Mesenteric fat pad (tissue), 1 donor: ENCODE data around the gene TMEM41A. TPM values are rescaled to one million over a fixed set of nuclear protein-coding genes. Genes with fewer than 3 reads are reported as not detected.

Source experiments
- DNase-seq: peaks from one replicate; pipeline ENCODE4 v3.0.0-alpha.2; 2020; ENCODE audit warnings: low spot score
- long read RNA-seq: library from polyadenylated mRNA; unstranded; transcript quantifications from one replicate; pipeline ENCODE4 v2.0.0, GENCODE V29; 2020
- total RNA-seq: library from RNA; stranded (reverse); fragmentation: NEBNext Ultra II Directional; extraction: Animal tissue kit (Norgen Biotek cat#: 25700); gene quantifications from one replicate; pipeline ENCODE4 v1.2.1, GENCODE V29; 2021
- donor health status: DM: yes; HTN: yes; CAD: no.

TMEM41A gene
- total RNA-seq = 17.9 TPM
- long read RNA-seq, transcript TMEM41A-203 (5 exons, 2,827 nt) = major isoform, 61 of 68 reads
- long read RNA-seq, partial matches to known transcripts = 2 of 68 reads
- long read RNA-seq, other reads (novel, unspliced or antisense) = 5 of 68 reads

DNA sequence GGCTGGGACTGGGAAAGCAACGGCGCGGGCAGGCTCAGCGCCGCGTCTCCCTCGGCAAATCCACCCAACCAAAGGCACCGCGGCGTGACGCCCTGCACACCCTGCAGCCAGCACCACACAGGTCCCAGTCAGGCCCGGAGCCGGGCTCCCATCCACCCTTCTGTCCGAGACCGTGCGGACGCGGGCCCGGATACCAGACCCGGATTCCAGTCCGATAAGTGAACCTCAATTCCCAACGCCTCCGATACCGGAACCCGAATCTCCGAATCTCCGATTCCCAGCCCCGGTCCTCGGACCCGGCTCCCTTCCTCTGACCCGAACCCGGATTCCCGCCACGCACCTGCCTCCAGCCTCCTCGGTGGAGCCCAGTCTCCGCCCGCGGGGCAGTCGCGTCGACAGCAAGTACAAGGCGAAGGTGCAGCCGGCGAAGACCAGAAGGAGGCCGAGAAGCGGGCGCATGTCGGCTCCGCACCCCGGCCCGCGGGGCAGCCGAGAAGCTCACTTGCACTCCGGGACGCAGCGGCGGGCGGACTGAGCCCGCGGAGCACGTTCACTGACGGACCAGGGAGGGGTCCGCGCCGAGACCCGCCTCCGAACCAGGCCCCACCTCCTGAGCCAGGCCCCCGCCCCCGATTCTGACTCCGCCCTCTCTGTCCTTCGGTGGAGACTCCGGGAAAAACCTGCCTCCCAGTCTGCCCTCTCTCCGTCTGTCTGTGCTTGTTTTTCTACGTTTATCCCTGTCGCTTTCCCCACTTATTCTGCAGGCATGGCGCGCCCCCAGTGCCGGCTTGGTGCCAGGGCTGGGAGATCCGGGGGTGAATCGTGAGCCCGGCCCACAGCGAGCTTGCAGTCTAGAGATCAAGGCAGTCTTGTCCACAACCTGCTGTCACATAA, at the start of gene TMEM41A:
Gene TMEM41A, minus strand, starts transcription at position 533 of the 894 bp plus-strand sequence. Its CDS starts 74 bp downstream, at position 459.
- peak; percentile 98 for DNase-seq

DNA sequence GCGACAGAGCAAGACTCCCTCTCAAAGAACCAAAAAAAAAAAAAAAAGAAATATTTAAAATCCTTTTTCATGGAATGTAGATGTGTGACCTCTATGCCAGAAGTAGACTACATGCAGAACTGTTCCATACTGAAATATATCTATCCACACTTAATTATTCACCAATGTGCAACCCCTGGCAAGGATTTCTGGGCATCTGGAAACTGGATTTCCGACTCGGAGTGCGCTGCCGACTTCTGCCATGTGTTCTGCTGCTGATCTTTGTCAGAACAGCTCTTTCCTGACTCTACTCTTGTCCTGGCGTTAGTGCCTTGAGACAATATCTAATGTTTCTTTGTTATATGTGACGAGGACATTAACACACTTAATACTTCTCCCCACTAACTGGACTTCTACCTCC, 41.9 kb upstream of the TMEM41A start:
- peak; percentile 33 for DNase-seq

GRCh38 chr3:185539934-185540333, 41.1 kb upstream of the TMEM41A start:
- DNase-seq = no peak

- peak; percentile 45 for DNase-seq
Observed at GRCh38 chr3:185537369-185537970, 38.6 kb upstream of the TMEM41A start.

- peak; percentile 26 for DNase-seq
Observed at GRCh38 chr3:185534511-185534910, 35.7 kb upstream of the TMEM41A start.

DNA sequence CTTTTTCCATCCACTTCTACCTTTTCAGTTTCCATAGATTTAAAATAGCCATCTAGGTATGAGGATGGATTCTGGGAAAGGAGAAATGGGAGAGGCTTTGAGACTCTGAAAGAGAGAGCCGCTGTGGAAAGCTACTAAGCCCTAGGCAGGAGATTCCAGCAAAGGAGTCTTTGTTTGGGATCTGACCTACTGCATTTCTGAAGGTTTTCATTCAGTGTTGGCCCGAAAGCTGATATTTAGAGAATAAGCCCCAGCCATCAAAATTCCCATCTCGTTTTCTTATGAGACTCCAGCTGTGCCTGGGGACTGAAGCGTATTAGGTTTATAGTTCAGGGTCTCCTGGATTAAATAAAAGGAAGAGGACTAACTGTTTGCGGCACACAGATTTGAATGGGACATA, 34.1 kb upstream of the TMEM41A start:
- no peak for DNase-seq

DNA sequence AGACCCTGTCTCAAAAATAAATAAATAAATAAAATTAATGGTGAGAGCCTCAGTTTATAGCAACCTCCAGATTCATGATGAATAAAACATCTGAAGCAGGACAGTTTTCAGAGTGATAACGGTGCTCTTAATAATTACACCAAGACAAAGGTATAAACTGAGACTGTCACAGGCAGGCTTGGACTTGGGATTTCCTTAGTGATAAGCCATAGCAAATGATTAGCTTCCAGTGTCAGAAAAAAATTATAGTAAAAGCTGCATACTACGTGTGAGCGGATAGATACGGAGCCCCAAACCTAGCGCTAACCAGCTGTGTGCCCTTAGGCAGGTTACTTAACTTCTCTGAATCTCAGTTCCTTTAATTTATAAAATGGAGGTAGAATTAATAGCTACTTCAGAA, 32.0 kb upstream of the TMEM41A start:
- no peak for DNase-seq

GRCh38 chr3:185528532-185528931, 29.7 kb upstream of the TMEM41A start:
- DNase-seq = no peak

DNA sequence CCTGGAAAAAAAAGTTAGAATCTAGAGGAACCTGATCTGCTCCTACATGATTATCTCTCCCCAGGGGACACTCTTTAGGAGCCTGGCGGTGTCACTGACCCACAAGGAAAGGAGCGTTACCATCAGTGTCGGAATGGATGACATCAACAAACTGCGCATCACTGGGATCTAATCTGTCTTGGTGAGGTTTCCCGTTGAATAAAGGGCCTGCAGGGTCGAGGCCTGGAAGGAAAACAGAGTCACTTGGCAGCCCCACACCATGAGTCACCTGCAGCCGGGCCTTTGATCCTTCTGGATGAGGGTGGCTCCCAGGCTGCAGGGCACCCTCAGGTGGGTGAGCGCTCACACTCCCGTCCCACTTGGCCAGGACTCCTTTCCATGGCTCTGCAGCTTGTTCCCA, 28.5 kb upstream of the TMEM41A start:
- no peak for DNase-seq

DNA sequence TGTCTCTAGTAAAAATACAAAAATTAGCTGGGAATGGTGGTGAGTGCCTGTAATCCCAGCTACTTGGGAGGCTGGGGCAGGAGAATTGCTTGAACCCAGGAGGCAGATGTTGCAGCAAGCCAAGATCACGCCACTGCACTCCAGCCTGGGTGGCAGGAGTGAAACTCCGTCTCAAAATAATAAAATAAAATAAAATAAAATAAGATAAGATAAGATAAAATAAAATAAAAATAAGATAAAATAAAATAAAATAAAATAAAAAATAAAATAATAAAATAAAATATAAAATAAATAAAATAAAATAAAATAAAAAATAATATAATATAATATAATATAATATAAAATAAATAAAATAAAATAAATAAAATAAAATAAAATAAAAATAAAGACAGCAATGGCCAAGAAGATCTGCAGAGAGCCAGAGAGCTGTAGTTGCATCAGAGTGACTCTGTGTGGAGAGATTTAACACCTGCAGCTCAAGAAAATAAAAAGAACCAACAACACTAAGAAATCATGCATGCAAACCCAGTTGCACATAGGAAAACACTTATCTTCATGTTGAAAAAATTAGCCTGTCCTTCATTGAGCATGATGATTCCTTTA, 27.6 kb upstream of the TMEM41A start:
- no peak for DNase-seq

DNA sequence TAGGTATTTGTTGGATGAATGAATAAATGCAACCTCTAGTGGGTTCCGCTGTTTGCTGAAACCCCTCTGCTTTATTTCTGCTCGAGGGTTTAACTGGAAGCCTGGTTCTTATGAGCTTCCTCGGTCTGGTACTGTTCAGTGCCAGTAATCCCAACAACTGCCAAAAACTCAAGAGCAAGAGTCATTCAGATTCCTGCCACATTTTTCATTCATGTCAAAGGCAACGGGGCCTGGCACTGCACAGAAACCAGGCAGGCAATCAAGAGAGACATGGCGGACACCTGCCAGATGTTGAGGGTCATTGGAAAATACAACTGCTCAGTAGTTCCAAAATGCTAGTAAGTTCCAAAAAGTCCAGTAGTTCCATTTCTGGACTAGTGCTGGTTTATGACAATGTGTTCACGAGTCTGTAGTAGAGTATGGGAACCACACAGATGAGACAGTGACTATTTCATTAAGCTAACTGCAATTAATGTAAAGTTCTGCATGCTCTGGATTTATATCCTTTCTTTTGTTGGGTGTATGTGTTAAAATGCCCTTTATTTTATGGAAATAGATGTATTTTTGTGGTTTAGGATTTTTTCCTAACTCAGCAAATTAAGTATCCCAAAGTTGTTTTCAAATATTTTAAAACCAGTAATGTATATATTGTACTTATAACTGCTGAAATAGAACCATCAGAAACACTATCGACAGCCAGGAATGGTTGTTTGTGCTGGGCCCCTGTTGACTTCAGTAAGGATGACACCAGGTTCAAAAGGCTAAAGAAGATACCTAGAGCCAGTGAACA, 22.7 kb upstream of the TMEM41A start:
- DNase-seq = no peak

DNA sequence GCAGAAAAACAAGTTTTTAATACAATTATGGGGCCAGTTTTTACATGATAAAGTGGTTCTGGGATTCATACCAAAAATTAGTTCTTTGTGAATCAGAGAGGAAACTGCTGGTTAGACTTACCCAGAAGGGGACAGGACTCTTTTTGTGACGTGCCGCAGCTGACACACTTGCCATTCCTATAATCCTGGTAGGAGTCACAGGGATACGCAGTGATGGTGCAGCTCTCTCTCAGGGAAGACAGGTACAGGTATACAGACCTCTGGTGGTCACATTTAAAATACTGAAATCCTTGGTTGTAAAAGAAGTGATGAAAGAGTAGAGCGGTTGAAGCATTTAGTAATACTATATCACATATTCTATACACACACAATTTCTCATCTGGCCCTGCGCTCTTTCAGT, 20.2 kb upstream of the TMEM41A start:
- DNase-seq = no peak

GRCh38 chr3:185517387-185518130, 18.7 kb upstream of the TMEM41A start:
- DNase-seq = no peak

- no peak for DNase-seq
Observed at GRCh38 chr3:185511711-185512110, 12.9 kb upstream of the TMEM41A start.

GRCh38 chr3:185508335-185508991, 9.6 kb upstream of the TMEM41A start:
- no peak for DNase-seq

GRCh38 chr3:185507883-185508282, 9.0 kb upstream of the TMEM41A start:
- DNase-seq = no peak

- no peak for DNase-seq
Observed at GRCh38 chr3:185504636-185505035, 5.8 kb upstream of the TMEM41A start.

GRCh38 chr3:185503521-185503920, 4.7 kb upstream of the TMEM41A start:
- DNase-seq = no peak

DNA sequence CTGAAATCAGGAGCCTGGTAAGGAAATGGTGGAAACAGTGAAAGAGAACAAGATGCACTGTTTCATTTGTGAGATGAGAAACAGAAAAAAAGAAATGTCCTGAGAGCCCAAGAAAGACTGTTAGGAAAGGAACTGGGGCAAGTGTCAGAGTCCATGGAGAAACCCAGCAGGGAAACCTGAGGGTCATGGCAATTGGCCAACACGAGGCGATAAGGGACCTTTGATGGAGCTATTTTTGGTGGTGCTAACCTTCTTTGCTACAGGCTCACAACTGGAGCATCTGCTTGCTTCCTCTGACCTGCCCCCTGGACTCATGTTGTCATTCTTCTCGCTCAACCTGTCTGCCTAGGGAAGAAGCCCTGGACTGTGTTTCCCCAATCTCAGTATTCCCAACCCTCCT, 4.2 kb upstream of the TMEM41A start:
- no peak for DNase-seq

DNA sequence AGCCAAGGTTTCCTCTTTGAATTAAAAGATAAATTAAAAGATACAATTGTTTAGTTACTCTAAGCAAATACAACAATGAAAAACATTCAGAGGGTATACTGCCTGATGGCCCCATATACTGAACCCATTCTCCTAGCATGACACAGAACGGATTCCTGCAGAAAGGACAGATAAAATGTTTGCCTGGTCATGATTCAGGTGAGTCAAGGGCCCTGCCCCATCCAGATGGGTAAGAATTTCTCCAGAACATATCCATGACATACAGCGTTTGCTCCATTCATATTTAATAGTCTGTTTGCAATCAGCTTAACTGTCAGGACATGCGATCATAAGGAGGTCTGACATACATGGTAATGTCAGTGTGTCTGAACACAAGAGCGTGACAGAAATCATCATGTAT, 8.6 kb downstream of the TMEM41A start:
- DNase-seq = no peak
